LNCAP (cell line): ENCODE data around the gene TFR2.

Source experiments
- CTCF ChIP-seq: fragments of 450-650 bp; IDR thresholded peaks from 2 replicates; pipeline ENCODE4 v1.5.1; 2017; ENCODE audit warnings: mild to moderate bottlenecking

TFR2 gene

GRCh38 chr7:100585511-100586265 lies 55.7 kb downstream of the TFR2 start, which contains the start of gene LRCH4:
Gene LRCH4, minus strand, starts transcription at chr7:100586129. Its CDS starts 29 bp downstream, at chr7:100586100.
- TF ChIP-seq CTCF, result no peak

- no peak for TF ChIP-seq CTCF
Measured at GRCh38 chr7:100584683-100585510, 56.5 kb downstream of the TFR2 start.

- no peak for TF ChIP-seq CTCF
Measured at GRCh38 chr7:100584054-100584682, 57.2 kb downstream of the TFR2 start.

DNA sequence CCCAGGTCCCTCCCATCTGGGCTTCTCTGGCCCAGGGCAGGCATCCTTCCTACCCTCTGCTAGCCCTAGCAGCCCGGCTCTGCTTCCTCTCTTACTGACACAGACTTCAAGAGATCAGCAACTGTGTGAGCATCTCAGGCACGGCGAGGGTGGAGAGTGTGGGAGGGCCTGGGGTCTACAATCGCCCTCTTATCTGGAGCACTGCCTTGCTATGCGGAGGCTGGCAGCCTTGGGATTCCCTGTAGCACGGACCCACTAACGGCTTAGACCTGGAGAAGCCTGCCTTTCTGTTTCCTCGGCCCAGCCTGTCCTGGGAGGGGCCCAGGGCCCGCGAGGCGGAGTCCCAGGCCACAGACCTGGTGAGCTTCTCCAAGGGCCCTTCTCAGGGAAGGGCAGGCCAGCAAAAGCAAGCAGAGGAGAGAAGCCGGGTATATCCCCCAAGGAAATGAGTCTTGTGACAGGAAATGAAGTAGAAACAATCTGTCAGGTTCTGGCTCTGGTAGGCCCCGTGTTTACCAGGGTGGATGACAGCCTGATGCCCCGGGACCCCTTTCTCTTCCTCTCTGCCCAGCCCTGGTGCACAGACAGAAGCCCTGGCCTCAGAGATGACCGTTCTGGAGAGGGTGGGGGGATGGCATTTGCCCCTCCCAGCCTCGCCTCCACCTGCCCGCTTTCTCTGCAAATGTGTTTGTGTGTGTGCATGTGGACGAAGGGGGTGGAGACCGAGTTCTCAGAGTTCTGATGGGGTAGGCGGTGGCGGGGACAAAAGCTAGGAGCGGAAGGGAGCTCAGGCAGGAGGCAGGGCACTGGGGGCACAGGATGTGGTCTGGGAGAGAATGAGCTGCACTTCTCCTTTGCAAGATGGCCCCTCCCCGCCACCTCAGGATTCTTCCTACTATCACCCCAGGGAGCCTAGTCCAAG lies 58.0 kb downstream of the TFR2 start:
- no peak for TF ChIP-seq CTCF

DNA sequence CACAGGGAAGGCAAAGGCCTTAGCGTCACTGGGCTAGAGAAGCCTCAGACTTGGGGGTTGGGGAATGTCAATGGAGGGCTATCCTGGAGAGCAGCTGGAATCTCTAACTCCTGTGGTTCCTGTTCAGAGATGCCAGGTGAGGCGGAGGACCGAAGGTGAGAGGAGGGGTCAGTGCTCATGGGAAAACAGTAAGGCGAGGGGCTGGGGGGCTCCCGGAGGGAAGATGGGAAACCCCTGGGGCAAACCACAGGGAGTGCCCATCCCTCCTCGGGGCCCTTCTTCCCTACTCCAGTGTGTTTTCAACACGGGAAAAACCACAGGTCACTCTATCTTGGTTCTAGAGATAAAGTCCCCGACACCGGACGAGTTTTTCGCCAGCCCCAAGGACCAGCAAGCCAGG lies 58.7 kb downstream of the TFR2 start:
- TF ChIP-seq CTCF, result no peak

GRCh38 chr7:100582041-100582579 lies 59.2 kb downstream of the TFR2 start:
- no peak for TF ChIP-seq CTCF
